ENCODE results near the gene PIH1D1.
A peak's percentile ranks its signal among the peaks of the same experiment; 100 is the strongest.
"Not testable (repeated sequence)": the region's sequence is repeated elsewhere in the genome, so short reads cannot be mapped to it uniquely, and the experiment has no call there.

PIH1D1 gene

DNA sequence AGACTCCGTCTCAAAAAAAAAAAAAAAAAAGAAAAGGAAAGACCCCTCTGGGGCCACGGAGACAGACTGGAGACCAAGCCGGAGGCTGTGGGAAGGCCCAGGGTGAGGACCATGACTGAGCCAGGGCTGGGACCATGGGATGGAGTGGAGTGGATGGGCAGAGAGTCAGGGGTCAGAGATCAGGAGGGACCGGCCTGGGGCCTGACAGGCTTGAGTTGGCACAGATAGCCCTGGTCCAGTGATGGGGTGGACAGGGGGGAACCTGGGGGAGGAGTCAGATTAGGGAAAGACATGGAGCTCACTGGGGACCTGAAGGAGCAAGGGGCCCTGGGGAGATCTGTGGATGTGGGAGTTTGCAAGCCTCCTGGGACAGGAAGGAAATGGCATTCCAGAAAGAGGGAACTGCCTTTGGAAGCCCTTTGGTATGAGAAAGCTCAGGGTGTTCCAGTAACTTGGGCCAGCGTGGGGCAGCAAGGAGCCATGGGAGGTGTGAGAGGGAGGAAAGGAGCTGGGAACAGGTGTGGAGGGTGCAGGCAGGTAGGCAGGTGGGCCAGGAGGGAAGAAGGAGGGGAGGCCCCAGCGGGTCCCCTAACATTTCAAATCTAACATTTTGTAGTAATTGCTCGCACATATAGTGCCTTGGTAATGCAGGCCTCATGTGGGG is 29.5 kb upstream of the PIH1D1 start:
- no peak for DNase-seq (ENCODE audit: low spot score)

DNA sequence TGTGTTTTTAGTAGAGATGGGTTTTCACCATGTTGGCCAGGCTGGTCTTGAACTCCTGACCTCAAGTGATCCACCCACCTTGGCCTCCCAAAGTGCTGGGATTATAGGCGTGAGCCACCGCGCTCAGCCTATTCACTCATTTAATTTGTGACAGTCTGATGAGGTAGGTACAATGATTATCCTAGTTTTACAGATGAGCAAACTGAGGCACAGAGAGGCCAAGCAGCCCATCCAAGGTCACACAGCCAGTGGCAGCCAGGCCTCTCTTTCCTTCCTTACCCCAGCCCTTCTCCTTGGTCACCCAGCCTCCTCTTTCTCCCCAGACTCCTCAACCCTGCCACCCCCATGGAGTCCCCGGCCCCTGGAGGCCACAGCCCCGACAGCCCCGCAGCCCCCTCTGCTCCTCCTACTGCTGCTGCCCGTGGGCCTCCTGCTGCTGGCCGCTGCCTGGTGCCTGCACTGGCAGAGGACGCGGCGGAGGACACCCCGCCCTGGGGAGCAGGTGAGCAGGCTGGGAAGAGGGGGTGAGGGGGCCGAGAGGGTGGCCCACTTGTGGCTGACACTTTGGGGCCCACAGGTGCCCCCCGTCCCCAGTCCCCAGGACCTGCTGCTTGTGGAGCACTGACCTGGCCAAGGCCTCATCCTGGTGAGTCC is 28.5 kb upstream of the PIH1D1 start:
- no peak for DNase-seq (ENCODE audit: low spot score)

DNA sequence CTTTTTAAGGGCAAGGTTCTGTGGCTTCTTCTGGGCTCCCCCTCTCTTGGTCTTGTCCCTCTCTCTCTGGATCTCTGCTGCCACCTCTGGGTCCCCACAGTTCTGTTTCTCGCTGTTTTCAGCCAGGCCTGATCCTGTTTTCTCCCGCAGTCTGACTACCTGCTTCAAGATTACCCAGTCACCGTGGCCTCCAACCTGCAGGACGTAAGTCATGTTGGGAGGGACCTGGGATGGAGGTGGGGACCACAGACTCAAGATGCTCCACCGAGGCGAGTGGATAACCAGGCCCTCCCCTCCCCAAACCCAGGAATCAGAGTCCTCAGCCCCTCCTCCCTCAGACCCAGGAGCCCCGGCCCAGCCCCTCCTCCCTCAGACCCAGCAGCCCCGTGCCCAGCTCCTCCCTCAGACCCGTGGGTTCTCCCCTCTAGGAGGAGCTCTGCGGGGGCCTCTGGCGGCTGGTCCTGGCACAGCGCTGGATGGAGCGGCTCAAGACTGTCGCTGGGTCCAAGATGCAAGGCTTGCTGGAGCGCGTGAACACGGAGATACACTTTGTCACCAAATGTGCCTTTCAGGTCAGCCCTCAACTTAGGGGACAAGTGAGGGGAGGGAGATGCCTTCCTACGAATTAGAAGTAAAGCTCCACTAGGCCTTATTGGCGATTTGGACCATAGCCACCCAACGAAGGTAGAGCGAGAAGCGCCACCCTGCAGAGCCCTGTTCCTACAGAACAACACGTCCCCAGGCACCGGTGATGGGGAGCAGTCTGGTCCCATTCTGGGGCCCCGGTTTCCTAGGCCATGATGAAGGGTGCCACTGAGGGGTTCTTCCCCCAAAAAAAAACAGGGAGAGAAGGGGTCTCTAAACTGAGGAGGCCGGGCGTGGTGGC is 24.6 kb upstream of the PIH1D1 start:
- DNase-seq (ENCODE audit: low spot score): peak; percentile 66

DNA sequence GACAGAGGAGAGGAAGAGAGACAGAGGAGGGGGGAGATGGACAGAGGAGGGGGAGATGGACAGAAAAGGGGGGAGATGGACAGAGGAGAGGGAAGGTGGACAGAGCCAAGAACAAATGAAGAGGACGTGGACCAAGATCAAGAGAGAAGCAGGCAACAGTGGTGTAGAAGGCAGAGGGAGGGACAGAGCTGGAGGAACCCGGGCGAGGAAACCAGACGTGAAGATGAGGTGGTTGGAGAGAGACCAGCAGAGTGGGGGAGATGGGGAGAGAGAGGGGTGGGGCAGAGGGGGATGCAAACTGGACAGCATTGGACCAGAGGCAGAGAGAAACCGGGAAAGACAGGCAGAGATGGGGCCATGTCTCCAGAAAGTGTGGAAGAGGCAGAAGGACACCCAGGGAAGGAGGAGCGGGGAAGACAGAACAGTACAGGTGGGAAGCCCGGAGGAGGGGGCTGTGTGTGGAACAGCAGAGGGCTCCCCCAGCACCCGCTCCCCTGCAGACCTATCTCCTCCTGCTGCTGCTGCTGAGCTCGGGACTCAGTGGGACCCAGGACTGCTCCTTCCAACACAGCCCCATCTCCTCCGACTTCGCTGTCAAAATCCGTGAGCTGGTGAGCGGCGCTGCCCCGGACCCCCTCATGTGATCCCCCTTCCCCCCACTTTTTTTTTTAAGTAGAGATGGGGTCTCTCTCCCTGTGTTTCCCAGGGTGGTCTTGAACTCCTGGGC is 23.7 kb upstream of the PIH1D1 start:
- DNase-seq (ENCODE audit: low spot score): peak; percentile 24

DNA sequence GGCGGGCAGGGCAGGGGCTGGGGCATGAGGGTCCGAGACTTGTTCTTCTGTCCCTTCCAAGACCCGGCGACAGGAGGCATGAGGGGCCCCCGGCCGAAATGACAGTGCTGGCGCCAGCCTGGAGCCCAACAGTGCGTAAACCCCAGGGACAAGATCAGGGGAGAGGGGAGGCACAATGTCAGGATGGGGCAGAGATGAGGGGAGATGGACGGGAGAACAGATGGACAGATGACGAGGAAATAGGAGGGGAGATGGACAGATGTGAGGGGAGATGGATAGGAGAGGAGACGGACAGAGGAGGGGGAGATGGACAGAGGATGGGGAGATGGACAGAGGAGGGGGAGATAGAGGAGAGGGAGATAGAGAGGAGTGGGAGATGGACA is 22.9 kb upstream of the PIH1D1 start:
- no peak for DNase-seq (ENCODE audit: low spot score)

DNA sequence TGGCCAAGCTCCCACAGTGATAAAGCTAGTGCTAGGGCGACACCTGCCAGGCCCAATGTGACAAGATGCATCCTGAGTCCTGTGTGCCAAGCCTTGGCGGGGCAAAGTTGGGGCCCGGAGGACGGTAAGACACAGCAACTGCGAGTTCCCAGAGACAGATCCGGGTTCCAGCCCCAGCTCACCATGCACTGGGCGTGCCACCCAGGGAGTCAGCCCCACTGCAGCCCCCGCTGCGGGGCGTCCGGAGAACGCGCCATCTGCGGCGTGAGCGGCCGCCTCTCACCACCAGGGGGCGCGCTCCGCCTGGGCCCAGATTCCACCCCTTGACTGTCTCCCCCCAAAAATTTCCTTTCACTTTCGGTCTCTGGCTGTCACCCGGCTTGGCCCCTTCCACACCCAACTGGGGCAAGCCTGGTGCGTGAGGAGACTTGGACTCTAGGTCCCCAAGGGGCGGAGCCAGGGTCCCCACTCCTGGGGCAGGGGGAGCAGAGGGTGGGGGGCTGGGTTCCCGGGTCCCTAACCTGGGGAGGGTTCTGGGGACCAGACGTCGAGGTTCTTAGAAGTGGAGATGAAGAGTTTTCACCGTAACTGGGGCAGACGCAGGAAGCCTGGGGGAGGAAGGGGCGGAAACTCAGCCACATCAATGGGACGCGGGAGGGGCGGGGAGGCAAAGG is 22.4 kb upstream of the PIH1D1 start, which contains the start of gene FLT3LG:
FLT3LG (plus strand) TSS at position 348 of the 674 bp plus-strand sequence. CDS start 425 bp downstream, outside the sequence.
- DNase-seq (ENCODE audit: low spot score): peak; percentile 95

DNA sequence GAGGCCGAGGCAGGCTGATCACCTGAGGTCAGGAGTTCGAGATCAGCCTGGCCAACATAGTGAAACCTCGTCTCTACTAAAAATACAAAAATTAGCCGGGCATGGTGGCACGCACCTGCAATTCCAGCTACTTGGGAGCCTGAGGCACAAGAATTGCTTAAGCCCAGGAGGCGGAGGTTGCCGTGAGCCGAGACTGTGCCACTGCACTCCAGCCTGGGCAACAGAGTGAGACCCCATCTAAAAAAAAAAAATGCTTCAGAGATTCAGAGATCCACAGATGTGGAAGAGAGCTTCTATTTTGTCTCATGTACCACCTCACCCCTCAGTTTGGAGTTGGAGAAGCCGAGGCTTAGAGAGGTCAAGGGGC is 21.9 kb upstream of the PIH1D1 start:
- not testable (repeated sequence) for DNase-seq (ENCODE audit: low spot score)

DNA sequence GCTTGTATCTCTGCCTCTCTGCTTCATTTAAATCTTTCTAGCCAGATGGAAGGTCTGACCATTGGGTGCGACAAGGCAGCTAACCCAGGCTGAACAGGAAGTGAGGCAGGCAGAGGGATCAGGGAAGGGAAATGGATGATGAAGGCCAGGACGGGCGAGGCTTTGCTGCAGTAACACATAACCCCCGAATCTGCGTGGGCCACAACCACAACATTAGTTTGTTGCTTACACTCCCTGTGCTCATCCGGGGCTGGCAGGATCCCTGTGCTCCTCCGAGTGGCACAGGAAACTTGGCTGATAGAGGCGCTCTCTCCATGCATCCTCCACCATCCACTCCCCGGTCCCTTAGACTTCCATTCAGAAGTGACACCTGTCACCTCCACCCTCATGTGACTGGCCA is 21.3 kb upstream of the PIH1D1 start:
- no peak for DNase-seq (ENCODE audit: low spot score)

DNA sequence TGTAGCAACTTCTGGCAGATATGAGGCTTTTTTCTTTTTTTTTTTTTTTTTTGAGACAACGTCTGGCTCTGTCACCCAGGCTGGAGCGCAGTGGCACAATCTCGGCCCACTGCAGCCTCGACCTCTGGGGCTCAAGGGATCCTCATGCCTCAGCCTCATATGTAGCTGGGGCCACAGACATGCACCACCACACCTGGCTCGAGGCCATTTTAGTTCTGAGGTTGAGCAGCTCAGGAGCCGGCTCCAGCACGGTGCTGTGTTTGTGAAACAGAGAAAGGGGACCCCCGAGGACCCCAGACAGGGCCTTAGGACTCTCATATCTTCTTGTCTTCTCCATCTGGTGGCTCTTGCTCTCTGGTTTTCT is 19.0 kb upstream of the PIH1D1 start:
- DNase-seq (ENCODE audit: low spot score): no peak

DNA sequence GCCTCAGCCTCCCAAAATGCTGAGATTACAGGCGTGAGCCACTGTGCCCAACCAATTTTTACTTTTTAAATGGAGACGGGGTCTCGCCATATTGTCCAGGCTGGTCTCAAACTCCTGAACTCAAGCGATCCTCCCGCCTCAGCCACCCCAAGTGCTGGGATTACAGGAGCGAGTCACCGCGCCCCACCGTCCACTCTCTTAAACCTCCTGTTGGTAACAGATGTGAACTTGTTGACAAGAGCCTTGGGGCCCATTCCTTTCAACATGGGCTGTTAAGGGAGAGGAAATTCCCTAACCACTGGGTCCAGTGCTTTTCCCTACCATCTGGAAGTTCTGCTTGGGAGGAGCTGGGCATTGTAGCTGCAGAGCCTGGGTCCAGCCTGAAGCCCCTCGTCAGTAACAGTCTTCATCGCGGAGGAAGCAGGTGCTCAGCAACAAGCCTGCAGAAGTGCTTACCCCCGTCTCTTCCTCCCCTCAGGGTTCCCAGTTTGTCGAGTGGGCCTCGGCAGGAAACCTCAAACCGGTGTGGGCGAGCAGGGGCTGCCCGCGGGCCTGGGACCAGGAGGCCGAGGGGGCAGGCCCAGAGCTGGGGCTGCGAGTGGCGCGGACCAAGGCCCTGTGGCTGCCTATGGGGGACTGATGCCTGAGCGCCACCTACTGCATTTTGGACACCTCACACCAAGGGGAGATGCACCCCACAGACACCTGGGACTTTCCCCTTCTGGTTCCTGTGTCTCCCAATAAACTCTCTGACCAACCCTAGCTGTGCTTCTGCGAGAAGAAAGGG is 18.4 kb upstream of the PIH1D1 start:
- DNase-seq (ENCODE audit: low spot score): no peak

DNA sequence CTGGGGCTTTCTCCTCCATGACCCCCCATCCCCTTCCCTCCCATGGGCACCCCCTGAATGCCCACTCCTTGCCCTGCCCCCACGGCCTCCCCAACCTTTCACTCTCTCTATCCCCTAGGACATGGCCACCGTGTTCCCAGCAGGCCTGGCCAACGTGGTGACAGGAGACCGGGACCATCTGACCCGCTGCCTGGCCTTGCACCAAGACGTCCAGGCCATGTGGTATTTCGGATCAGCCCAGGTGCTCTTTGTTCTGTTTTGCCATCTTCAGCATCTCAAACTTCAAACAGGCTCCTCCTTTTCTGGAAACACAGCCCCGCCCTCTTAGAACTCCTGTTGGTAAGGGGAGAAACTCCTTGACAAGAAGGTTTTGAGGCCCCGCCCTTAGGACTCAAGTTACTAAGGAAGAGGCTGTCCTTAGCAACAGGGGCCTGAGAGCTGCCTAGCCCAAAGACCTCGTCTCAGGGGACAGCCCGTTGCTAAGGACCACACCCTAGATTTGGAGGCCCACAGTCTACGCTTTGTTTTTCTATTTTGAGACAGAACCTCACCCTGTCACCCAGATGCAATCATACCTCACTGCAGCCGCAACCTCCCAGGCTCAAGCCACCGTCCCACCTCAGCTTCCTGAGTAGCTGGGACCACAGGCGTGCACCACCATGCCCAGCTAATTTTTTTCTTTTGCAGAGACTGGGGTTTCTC is 17.3 kb upstream of the PIH1D1 start:
- peak; percentile 51 for DNase-seq (ENCODE audit: low spot score)

DNA sequence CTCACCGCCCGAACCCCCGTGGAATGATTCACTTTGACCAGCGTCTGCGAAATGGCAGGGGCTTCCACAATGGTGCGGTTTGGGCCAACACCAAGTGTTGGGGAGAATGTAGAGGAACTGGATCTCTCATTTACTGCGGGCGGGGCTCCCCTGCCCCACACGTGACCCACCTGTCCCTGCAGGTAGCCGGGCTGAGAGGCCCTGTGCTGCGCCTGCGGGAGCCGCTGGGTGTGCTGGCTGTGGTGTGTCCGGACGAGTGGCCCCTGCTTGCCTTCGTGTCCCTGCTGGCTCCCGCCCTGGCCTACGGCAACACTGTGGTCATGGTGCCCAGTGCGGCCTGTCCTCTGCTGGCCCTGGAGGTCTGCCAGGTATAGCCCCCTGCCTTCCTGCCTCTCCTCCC is 16.6 kb upstream of the PIH1D1 start:
- no peak for DNase-seq (ENCODE audit: low spot score)

DNA sequence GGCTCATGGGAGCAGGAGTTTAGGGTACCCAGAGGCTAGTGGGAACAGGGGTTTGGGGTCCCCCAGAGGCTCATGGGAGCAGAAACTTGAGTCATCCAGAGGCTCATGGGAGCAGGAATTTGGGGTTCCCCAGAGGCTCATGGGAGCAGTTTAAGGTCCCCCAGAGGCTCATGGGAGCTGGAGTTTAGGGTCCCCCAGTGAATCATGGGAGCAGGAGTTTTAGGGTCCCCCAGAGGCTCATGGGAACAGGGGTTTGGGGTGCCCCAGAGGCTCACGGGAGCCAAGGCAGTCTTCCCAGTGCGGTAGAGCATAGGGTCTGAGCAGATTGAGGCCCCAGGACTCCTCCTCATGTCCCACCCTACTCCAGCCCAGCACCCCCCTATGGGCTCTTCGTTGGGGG is 13.8 kb upstream of the PIH1D1 start:
- DNase-seq (ENCODE audit: low spot score): no peak

DNA sequence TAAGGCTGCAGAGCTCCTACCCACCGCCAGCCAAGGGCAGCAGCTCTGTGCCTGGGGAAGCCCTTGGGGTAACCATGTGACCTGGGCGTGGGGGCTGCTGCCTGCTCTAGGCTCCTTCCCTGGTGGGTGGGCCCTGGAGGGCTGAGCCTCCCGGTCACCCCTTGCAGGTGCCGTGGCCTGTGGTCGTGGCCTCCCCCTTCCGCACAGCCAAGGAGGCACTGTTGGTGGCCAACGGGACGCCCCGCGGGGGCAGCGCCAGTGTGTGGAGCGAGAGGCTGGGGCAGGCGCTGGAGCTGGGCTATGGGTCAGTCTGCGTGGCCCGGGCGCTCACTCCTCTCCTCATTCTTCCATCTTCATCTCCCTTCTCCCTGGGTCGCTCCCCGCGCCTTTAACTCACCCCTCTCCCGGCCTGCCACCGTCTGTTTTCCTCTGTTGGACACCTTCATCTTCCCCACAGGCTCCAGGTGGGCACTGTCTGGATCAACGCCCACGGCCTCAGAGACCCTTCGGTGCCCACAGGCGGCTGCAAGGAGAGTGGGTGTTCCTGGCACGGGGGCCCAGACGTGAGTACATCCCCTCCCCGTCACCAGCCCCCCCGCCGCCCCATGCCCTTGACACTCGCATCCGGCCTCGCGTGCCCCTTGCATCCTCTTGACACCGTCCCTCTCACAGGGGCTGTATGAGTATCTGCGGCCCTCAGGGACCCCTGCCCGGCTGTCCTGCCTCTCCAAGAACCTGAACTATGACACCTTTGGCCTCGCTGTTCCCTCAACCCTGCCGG is 12.5 kb upstream of the PIH1D1 start:
- DNase-seq (ENCODE audit: low spot score): no peak

DNA sequence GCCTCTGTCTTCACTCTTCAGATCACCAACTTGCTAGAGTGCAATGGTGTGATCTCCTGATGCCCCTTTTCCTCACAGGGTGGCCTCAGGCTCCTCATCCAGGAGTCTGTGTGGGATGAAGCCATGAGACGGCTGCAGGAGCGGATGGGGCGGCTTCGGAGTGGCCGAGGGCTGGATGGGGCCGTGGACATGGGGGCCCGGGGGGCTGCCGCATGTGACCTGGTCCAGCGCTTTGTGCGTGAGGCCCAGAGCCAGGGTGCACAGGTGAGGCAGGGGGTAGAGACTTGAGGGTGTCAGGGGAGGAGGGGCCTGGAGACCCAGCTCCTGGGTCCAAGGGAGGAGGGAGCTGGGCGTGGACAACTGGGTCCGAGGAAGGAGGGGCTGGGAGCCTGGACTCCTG is 10.9 kb upstream of the PIH1D1 start:
- DNase-seq (ENCODE audit: low spot score): no peak

DNA sequence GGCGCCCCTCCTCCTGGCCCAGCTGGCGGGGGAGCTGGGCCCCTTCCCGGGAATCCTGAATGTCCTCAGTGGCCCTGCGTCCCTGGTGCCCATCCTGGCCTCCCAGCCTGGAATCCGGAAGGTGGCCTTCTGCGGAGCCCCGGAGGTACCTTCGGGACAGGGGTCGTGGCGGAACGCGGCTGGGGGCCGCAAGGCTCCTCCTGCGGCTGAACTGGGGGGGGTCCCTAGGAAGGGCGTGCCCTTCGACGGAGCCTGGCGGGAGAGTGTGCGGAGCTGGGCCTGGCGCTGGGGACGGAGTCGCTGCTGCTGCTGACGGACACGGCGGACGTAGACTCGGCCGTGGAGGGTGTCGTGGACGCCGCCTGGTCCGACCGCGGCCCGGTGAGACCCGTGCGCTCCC is 10.0 kb upstream of the PIH1D1 start:
- no peak for DNase-seq (ENCODE audit: low spot score)

DNA sequence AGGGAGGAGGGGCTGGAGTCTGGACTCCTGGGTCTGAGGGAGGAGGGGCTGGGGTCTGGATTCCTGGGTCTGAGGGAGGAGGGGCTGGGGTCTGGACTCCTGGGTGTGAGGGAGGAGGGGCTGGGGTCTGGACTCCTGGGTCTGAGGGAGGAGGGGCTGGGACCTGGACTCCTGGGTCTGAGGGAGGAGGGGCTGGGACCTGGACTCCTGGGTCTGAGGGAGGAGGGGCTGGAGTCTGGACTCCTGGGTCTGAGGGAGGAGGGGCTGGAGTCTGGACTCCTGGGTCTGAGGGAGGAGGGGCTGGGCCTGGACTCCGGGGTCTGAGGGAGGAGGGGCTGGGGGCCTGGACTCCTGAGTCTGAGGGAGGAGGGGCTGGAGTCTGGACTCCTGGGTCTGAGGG is 9.5 kb upstream of the PIH1D1 start:
- not testable (repeated sequence) for DNase-seq (ENCODE audit: low spot score)

DNA sequence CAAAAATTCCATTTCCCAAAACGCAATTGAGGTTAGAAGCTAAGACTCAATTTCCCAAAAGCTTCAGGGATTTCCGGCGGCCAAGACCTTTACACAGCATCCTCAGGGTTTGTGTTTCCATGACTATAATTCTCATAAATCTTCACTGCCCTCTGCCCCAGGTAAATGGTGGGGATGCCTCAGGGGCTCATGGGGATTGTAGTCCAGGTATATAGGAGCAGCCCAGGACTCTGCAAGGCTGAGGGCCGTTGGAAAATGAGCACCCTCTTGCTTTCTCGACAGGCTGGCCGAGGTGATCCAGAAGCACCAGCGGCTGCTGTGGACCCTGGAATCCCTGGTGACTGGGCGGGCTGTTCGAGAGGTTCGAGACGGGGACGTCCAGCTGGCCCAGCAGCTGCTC is 7.8 kb upstream of the PIH1D1 start:
- DNase-seq (ENCODE audit: low spot score): no peak

DNA sequence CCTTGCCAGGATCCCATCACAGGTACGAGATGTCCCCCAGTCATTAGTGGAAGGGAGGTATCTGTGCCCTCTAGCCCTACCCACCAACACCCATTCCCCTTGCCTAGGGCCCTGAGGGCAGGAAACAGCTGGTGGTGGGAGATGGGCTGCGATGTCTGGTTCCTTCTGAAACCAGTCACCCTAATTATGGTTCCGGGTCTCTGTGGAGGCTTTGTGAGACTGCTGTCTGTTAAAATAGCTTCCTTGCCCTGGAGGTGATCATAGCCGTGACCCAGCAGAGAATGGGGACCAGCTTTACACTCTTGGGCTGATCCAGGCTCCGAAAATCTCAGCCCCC is 6.9 kb upstream of the PIH1D1 start:
- DNase-seq (ENCODE audit: low spot score): no peak

DNA sequence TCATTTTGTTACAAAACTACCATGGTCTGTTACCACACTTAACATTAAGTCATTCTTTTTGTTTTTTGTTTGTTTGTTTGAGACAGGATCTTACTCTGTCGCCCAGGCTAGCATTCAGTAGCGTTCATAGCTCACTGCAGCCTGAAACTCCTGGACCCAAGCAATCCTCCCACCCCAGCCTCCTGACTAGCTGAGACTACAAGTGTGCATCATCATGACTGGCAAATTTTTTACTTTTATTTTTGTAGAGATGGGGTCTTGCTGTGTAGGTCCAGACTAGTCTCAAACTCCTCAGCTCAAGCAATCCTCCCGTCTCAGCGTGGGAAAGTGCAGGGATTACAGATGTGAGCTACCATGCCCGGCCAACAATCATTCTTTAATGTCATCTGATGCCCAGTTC is 4.7 kb upstream of the PIH1D1 start:
- no peak for DNase-seq (ENCODE audit: low spot score)

Measured in GM03348 (cell line).